Measurements from ENCODE around the gene ICE2. TPM values are rescaled to one million over a fixed set of nuclear protein-coding genes. Genes with fewer than 3 reads are reported as not detected.
"Not testable (repeated sequence)": the region's sequence is repeated elsewhere in the genome, so short reads cannot be mapped to it uniquely, and the experiment has no call there.

Gene ICE2
- total RNA-seq, 1 donor from 2014 or later: 39.5 TPM

- no peaks in the 10 kb centered on the region for H3K27me3 ChIP-seq (ENCODE audit: low read depth)
- DNase-seq (no peak), ATAC-seq (no peak)
- H3K36me3 ChIP-seq: no peaks in the 10 kb centered on the region
- H3K4me1 ChIP-seq: peaks cover 16% of the 10 kb centered on the region
- H3K9me3 ChIP-seq: no peaks in the 10 kb centered on the region
- no peak overlapping the region for H3K4me3 ChIP-seq
- intact Hi-C loops (cut with DNase I): no loop called here
- H3K27ac ChIP-seq: no peak overlapping the region
- TF ChIP-seq CTCF (IDR thresholded peaks at IDR 0.05): no peak
Observed at GRCh38 chr15:60416484-60416883, 62.5 kb downstream of the ICE2 start.

GRCh38 chr15:60414016-60414682 is 64.8 kb downstream of the ICE2 start:
- H3K9me3 ChIP-seq: no peaks in the 10 kb centered on the region
- no peak overlapping the region for H3K4me3 ChIP-seq
- H3K27me3 ChIP-seq (ENCODE audit: low read depth): no peaks in the 10 kb centered on the region
- ATAC-seq (peak in 1 of 2 donors; percentile 49), DNase-seq (no peak)
- H3K36me3 ChIP-seq: no peaks in the 10 kb centered on the region
- peaks cover 5% of the 10 kb centered on the region for H3K4me1 ChIP-seq
- intact Hi-C loops (cut with DNase I): no loop called here
- no peak overlapping the region for H3K27ac ChIP-seq
- TF ChIP-seq CTCF (IDR thresholded peaks at IDR 0.05): no peak

DNA sequence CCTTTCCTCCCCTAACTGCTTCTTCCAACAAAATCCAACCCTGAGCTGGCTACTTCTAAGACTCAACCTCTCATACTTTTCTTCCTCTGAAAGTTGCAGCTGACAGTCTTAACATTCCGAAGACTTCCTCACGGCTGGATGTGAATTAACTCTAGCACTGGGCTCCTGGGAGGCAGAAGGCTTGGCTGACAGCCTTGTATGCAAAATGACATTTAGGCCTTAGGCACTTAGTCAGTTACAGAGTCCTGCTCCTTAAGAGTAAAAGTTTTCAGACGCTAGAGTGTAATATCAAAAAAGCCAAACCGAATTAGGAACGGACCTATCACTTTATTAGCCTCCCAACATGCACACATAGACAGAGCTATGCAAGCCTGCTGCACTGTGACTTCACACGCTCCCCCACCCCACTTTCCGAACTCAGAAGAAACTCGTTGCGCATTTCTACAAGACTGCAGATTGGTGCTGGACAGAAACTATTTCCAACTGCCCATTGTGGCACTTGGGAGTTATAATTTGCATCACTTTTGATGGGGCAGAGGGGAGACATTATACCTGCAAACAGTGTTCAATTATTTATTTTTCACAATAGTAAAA is 65.6 kb downstream of the ICE2 start:
- H3K4me1 ChIP-seq: peaks cover 13% of the 10 kb centered on the region
- H3K9me3 ChIP-seq: no peaks in the 10 kb centered on the region
- intact Hi-C loops (cut with DNase I): no loop called here
- H3K4me3 ChIP-seq: no peak overlapping the region
- DNase-seq (no peak), ATAC-seq (no peak)
- H3K27ac ChIP-seq: no peak overlapping the region
- TF ChIP-seq CTCF (IDR thresholded peaks at IDR 0.05): no peak
- no peaks in the 10 kb centered on the region for H3K36me3 ChIP-seq
- no peaks in the 10 kb centered on the region for H3K27me3 ChIP-seq (ENCODE audit: low read depth)

DNA sequence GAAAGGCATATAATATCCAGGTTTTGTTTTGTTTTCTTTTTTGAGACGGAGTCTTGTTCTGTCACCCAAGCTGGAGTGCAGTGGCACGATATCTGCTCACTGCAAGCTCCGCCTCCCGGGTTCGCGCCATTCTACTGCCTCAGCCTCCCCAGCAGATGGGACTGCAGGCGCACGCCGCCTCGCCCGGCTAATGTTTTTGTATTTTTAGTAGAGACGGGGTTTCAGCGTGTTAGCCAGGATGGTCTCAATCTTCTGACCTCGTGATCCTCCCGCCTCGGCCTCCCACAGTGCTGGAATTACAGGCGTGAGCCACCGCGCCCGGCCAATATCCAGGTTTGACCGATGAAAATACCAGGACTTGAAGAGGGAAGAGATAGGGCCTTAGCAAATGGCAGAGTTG is 66.1 kb downstream of the ICE2 start:
- H3K27me3 ChIP-seq (ENCODE audit: low read depth); H3K36me3 ChIP-seq; H3K4me3 ChIP-seq; DNase-seq; intact Hi-C loops (cut with DNase I); H3K27ac ChIP-seq; ATAC-seq; H3K9me3 ChIP-seq: not testable (repeated sequence)
- H3K4me1 ChIP-seq: peaks cover 18% of the 10 kb centered on the region

DNA sequence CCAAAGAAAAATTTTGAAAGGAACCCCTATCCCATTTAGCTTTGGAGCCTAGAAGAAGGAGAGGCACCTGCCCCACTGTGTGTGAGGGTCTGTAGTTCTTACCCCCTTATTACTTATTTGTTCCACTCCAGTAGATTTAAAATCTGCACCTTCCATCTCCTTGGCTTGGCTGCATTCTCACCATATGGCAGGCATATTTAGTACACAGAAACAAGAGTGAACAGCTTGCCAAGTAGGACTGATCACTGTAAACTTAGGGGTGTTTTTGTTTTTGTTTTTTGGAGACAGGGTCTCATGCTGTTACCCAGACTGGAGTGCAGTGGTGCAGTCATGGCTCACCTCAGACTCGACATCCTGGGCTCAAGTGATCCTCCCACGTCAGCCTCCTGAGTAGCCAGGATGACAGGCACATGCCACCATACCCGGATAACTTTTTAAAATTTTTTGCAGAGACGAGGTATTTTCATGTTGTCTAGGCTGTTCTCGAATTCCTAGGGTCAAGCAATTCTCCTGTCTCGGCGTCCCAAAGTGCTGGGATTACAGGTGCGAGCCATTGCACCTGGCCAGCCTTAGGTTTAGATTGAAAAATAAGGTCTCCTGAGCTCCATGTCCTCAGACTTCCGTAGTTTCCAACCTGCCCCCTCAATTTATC is 67.0 kb downstream of the ICE2 start:
- DNase-seq: no peak

DNA sequence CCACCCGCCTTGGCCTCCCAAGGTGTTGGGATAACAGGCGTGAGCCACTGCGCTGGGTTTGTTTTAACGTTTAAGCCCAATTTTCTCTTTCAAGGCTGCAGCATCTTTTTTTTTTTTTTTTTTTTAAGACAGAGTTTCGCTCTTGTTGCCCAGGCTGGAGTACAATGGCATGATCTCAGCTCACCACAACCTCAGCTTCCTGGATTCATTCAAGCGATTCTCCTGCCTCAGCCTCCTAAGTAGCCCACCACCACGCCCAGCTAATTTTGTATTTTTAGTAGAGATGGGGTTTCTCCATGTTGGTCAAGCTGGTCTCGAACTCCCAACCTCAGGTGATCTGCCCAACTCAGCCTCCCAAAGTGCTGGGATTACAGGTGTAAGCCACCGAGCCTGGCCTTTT is 68.6 kb downstream of the ICE2 start:
- H3K36me3 ChIP-seq; H3K4me3 ChIP-seq; intact Hi-C loops (cut with DNase I); H3K27me3 ChIP-seq (ENCODE audit: low read depth); H3K9me3 ChIP-seq; H3K27ac ChIP-seq; DNase-seq; ATAC-seq: not testable (repeated sequence)
- peaks cover 29% of the 10 kb centered on the region for H3K4me1 ChIP-seq

More for the DNA sequence above, 67.0 kb downstream of the ICE2 start:
- no peak for ATAC-seq
- intact Hi-C loops (cut with DNase I): no loop called here
- Histone ChIP-seq H3K27me3 (ENCODE audit: low read depth) (no peaks in the 10 kb centered on the region), H3K9me3 (no peaks in the 10 kb centered on the region), H3K4me1 (peaks cover 27% of the 10 kb centered on the region), H3K36me3 (no peaks in the 10 kb centered on the region), H3K27ac (no peak overlapping the region), H3K4me3 (no peak overlapping the region)
- no peak for TF ChIP-seq CTCF (IDR thresholded peaks at IDR 0.05)
